ENCODE results near the gene MYL5.

GRCh38 chr4:687971-688853, 13.9 kb downstream of the MYL5 start:
- no peak for TF ChIP-seq POLR2AphosphoS5 (IDR thresholded peaks at IDR 0.05)
- no peak for TF ChIP-seq POLR2A (IDR thresholded peaks at IDR 0.05)
- TF ChIP-seq CTCF (IDR thresholded peaks at IDR 0.05) = no peak
- no peak for TF ChIP-seq EP300 (IDR thresholded peaks at IDR 0.05)
